Erythroblast (primary cell): ENCODE results near the gene BRWD1.
"Not testable (repeated sequence)": the region's sequence is repeated elsewhere in the genome, so short reads cannot be mapped to it uniquely, and the experiment has no call there.

Experiments
- GATA1 ChIP-seq: IDR thresholded peaks from 2 replicates; pipeline ENCODE4 v1.6.1; 2011; ENCODE audit warnings: low read depth, mild to moderate bottlenecking, control low read depth, low read length, moderate library complexity
- POLR2A ChIP-seq: IDR thresholded peaks from 2 replicates; pipeline ENCODE4 v1.6.1; 2011; ENCODE audit warnings: mild to moderate bottlenecking, low read length

DNA sequence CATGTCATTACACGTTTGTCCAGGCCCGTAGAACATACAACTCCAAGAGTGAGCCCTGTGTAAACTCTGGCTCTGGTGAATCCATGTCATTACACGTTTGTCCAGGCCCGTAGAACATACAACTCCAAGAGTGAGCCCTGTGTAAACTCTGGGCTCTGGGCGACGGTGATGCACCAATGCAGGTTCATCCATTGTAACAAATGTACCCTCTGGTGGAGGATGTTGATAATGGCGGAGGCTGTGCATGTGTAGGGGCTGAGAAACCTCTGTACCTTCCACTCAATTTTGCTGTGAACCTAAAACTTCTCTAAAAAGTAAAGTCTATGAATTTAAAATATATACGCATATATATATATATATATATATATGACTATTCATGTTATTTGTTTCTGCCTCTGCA lies 177.3 kb downstream of the BRWD1 start:
- not testable (repeated sequence) for TF ChIP-seq POLR2A, GATA1
